HepG2 (cell line): Measurements from ENCODE around the gene NHSL1. TPM values are rescaled to one million over a fixed set of nuclear protein-coding genes. Genes with fewer than 3 reads are reported as not detected.

Experiments used
- FOSL1 ChIP-seq: sonication (generic); formaldehyde crosslinking; IDR thresholded peaks from 2 replicates; pipeline ENCODE4 v1.9.0; 2021; ENCODE audit warnings: missing genetic modification reagents, borderline replicate concordance
- FOXK2 ChIP-seq: fragments of 450-650 bp; IDR thresholded peaks from 2 replicates; pipeline ENCODE4 v1.6.1; 2016
- FOXO1 ChIP-seq: sonication (generic); formaldehyde crosslinking; IDR thresholded peaks from 2 replicates; pipeline ENCODE4 v1.4.0; 2020; ENCODE audit warnings: missing genetic modification reagents
- GATAD1 ChIP-seq: IDR thresholded peaks from 2 replicates; pipeline ENCODE4 v1.6.1; 2016; ENCODE audit warnings: missing genetic modification reagents, missing compliant biosample characterization
- GTF3A ChIP-seq: sonication (generic); formaldehyde crosslinking; conservative IDR thresholded peaks from 2 replicates; pipeline ENCODE4 v1.4.0; 2020; ENCODE audit warnings: mild to moderate bottlenecking, missing genetic modification reagents
- ISL2 ChIP-seq: sonication (generic); formaldehyde crosslinking; IDR thresholded peaks from 2 replicates; pipeline ENCODE4 v1.5.0; 2020; ENCODE audit warnings: missing genetic modification reagents
- JARID2 ChIP-seq: sonication (generic); formaldehyde crosslinking; IDR thresholded peaks from 2 replicates; pipeline ENCODE4 v1.8.1; 2023; ENCODE audit warnings: missing genetic modification reagents, inconsistent platforms; ENCODE audit not compliant: insufficient replicate concordance
- KLF11 ChIP-seq: IDR thresholded peaks from 2 replicates; pipeline ENCODE4 v1.6.1; 2016; ENCODE audit warnings: missing compliant biosample characterization
- MED1 ChIP-seq: sonication (generic); formaldehyde crosslinking; IDR thresholded peaks from 2 replicates; pipeline ENCODE4 v1.4.0; 2020; ENCODE audit warnings: missing genetic modification reagents
- MTA1 ChIP-seq: sonication (generic); formaldehyde crosslinking; IDR thresholded peaks from 2 replicates; pipeline ENCODE4 v1.4.0; 2020; ENCODE audit warnings: missing genetic modification reagents, mild to moderate bottlenecking, borderline replicate concordance
- MYC ChIP-seq: sonication (generic); formaldehyde crosslinking; IDR thresholded peaks from 2 replicates; pipeline ENCODE4 v1.9.0; 2021; ENCODE audit warnings: missing genetic modification reagents, borderline replicate concordance
- NCOA5 ChIP-seq: sonication (generic); formaldehyde crosslinking; IDR thresholded peaks from 2 replicates; pipeline ENCODE4 v1.4.0; 2020; ENCODE audit warnings: missing genetic modification reagents
- NFKBIZ ChIP-seq: IDR thresholded peaks from 2 replicates; pipeline ENCODE4 v1.6.1; 2018; ENCODE audit warnings: missing genetic modification reagents, missing compliant biosample characterization
- POLR2A ChIP-seq, 2 experiments: IDR thresholded peaks; 2 replicates each; pipeline ENCODE4 v1.6.1; 2011; ENCODE audit warnings: low read depth in 2 of 2, low read length in 2 of 2, mild to moderate bottlenecking in 1 of 2, moderate library complexity in 1 of 2; ENCODE audit not compliant: insufficient read depth in 1 of 2
- PPARG ChIP-seq: conservative IDR thresholded peaks from 2 replicates; pipeline ENCODE4 v1.6.1; 2016; ENCODE audit warnings: missing biosample characterization, missing genetic modification reagents
- REL ChIP-seq: sonication (generic); formaldehyde crosslinking; conservative IDR thresholded peaks from 2 replicates; pipeline ENCODE4 v1.8.0; 2022; ENCODE audit warnings: mild to moderate bottlenecking, missing genetic modification reagents, moderate library complexity
- SIN3A ChIP-seq: IDR thresholded peaks from 2 replicates; pipeline ENCODE4 v1.6.1; 2011; ENCODE audit warnings: low read depth, mild to moderate bottlenecking, control low read depth, low read length, borderline replicate concordance
- SIX1 ChIP-seq: sonication (generic); formaldehyde crosslinking; IDR thresholded peaks from 2 replicates; pipeline ENCODE4 v1.4.0; 2020; ENCODE audit warnings: missing genetic modification reagents, borderline replicate concordance
- TARDBP ChIP-seq: sonication (generic); formaldehyde crosslinking; IDR thresholded peaks from 2 replicates; pipeline ENCODE4 v1.8.0; 2022; ENCODE audit warnings: mild to moderate bottlenecking, missing genetic modification reagents
- THYN1 ChIP-seq: sonication (generic); formaldehyde crosslinking; IDR thresholded peaks from 2 replicates; pipeline ENCODE4 v1.8.1; 2023; ENCODE audit warnings: low read depth, mild to moderate bottlenecking, moderate library complexity, missing genetic modification reagents, borderline replicate concordance
- ZNF224 ChIP-seq: sonication (generic); formaldehyde crosslinking; IDR thresholded peaks from 2 replicates; pipeline ENCODE4 v1.5.0; 2020; ENCODE audit warnings: mild to moderate bottlenecking, missing genetic modification reagents
- ZNF430 ChIP-seq: sonication (generic); formaldehyde crosslinking; IDR thresholded peaks from 2 replicates; pipeline ENCODE4 v1.9.0; 2021; ENCODE audit warnings: mild to moderate bottlenecking, missing genetic modification reagents
- ZNF496 ChIP-seq: sonication (generic); formaldehyde crosslinking; IDR thresholded peaks from 2 replicates; pipeline ENCODE4 v1.8.1; 2023; ENCODE audit warnings: mild to moderate bottlenecking, moderate library complexity, missing genetic modification reagents; ENCODE audit not compliant: insufficient replicate concordance
- ZNF563 ChIP-seq: sonication (generic); formaldehyde crosslinking; IDR thresholded peaks from 2 replicates; pipeline ENCODE4 v1.8.0; 2022; ENCODE audit warnings: mild to moderate bottlenecking, moderate library complexity, missing genetic modification reagents
- ZNF614 ChIP-seq: IDR thresholded peaks from 2 replicates; pipeline ENCODE4 v1.6.1; 2018; ENCODE audit warnings: missing biosample characterization, missing genetic modification reagents, inconsistent platforms, borderline replicate concordance
- ZNF749 ChIP-seq: sonication (generic); formaldehyde crosslinking; IDR thresholded peaks from 2 replicates; pipeline ENCODE4 v1.8.0; 2022; ENCODE audit warnings: mild to moderate bottlenecking, missing genetic modification reagents, moderate library complexity, borderline replicate concordance
- ZSCAN31 ChIP-seq: sonication (generic); formaldehyde crosslinking; IDR thresholded peaks from 2 replicates; pipeline ENCODE4 v1.5.0; 2020; ENCODE audit warnings: low read depth, mild to moderate bottlenecking, missing genetic modification reagents
- polyA plus RNA-seq, 8 experiments: library from polyadenylated mRNA; depleted of rRNA in 3 of 8; stranded (reverse) in 7 of 8; unstranded in 1 of 8; fragments of >200 nt; fragmentation: Illumina TruSeq in 4 of 8; extraction: Trizol in 4 of 8; gene quantifications; 2 replicates each; pipeline versions ENCODE4 v1.2.1 to v1.2.3, GENCODE V29; 2011 to 2016; ENCODE audit warnings: low read depth in 4 of 8, missing spikeins in 1 of 8, mixed read lengths in 1 of 8; ENCODE audit not compliant: insufficient read depth in 1 of 8
- total RNA-seq, 5 experiments: library from RNA; depleted of rRNA; stranded (reverse); fragments of >200 nt; fragmentation: Illumina TruSeq; extraction: Trizol; gene quantifications; 2 replicates each; pipeline ENCODE4 v1.2.3, GENCODE V29; 2016; ENCODE audit warnings: low read depth in 1 of 5
- TF ChIP-seq, protein P1 (sequence below): sonication (generic); formaldehyde crosslinking; IDR thresholded peaks from 2 replicates; pipeline ENCODE4 v1.4.0; 2020; ENCODE audit warnings: missing genetic modification reagents
- TF ChIP-seq, protein P2 (sequence below): sonication (generic); formaldehyde crosslinking; IDR thresholded peaks from 2 replicates; pipeline ENCODE4 v1.5.1; 2020; ENCODE audit warnings: missing genetic modification reagents, mild to moderate bottlenecking, borderline replicate concordance
- TF ChIP-seq, protein P3 (sequence below): sonication (generic); formaldehyde crosslinking; IDR thresholded peaks from 2 replicates; pipeline ENCODE4 v1.4.0; 2020; ENCODE audit warnings: missing genetic modification reagents

NHSL1 gene
- total and polyA plus RNA-seq, 2 of the 13 experiments (the other 11 are each of a cell fraction or from before 2014, with no cell fraction given) = 24.9 to 53.6 TPM

DNA sequence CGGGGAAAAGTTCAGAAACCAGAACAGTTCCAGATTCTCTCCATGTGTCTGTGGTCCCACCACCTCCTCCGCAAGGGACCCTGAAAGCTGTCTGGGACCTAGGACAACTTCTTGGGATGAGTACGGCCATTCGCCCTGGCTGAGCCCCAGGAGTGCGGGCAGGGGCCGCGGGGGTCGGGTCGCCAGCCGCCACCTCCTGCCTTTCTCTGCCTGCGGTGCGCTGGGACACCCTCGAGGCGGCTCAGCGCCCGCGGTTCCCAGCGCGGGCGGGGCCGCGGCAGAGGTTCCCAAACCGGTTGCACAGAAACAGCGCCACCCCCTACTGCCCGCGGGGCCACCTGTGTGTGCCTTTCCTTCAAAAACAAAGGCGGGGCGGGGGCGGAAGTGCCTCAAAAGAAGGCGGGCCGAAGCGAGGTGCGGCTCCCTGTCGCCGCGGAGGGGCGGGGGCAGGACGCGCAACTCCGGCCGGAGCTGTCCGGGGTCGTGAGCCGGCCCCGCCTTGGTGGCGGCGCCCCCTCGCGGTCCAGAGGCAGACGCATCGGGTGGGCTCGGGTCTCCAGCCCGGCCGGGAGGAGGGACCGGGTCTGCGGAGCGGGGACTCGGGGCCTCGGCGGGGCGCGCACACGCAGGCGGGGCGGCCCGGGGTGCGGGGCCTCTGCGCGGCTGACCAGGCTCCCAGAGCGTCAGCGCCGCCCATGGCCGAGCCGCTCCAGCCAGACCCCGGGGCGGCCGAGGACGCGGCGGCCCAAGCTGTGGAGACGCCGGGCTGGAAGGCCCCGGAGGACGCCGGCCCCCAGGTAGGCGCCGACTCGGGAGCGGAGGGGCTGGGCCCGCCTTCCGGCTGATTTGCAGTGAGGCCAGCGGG lies 95.3 kb downstream of the NHSL1 start, which contains the start of gene HEBP2 (continued):
- TF ChIP-seq THYN1 (no peak), ZNF430 (peak; percentile 58; the same call in 1 of the 2 replicates), ZSCAN31 (CRISPR knock-in tag) (peak; percentile 99), NCOA5 (CRISPR knock-in tag) (no peak), FOXK2 (peak; percentile 14; the same call in 1 of the 2 replicates), MYC (peak; percentile 90), GTF3A (CRISPR knock-in tag) (peak; percentile 92; the same call in 1 of the 2 replicates), REL (CRISPR knock-in tag) (no peak; the same call in 1 of the 2 replicates), JARID2 (CRISPR knock-in tag) (no peak), SIX1 (CRISPR knock-in tag) (no peak; the same call in 1 of the 2 replicates), SIN3A (peak; percentile 67; the same call in 1 of the 2 replicates), MTA1 (peak; percentile 73; the same call in 1 of the 2 replicates), ZNF496 (CRISPR knock-in tag) (no peak), ZNF224 (CRISPR knock-in tag) (peak; percentile 46; the same call in 1 of the 2 replicates), POLR2A (IDR thresholded peaks at IDR 0.05; ENCODE audit: insufficient read depth in 1 of 2, low read depth in 2 of 2, low read length in 2 of 2) (peak; percentile 27 to 75; a peak in 3 of 4 replicates), FOSL1 (peak; percentile 30; the same call in 1 of the 2 replicates), ZNF614 (CRISPR knock-in tag) (peak; percentile 84), MED1 (CRISPR knock-in tag) (peak; percentile 75), ZNF749 (no peak), ISL2 (peak; percentile 78), NFKBIZ (CRISPR knock-in tag) (no peak), KLF11 (CRISPR knock-in tag) (peak; percentile 75), PPARG (CRISPR knock-in tag) (no peak; the same call in 1 of the 2 replicates), GATAD1 (CRISPR knock-in tag) (peak; percentile 71), ZNF563 (CRISPR knock-in tag) (peak; percentile 70), TARDBP (CRISPR knock-in tag) (peak; percentile 90; the same call in 1 of the 2 replicates), FOXO1 (peak; percentile 88)
- TF ChIP-seq, protein P1, sequence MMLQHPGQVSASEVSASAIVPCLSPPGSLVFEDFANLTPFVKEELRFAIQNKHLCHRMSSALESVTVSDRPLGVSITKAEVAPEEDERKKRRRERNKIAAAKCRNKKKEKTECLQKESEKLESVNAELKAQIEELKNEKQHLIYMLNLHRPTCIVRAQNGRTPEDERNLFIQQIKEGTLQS (CRISPR knock-in tag) = peak; percentile 6; the same call in 1 of the 2 replicates
- TF ChIP-seq, protein P2, sequence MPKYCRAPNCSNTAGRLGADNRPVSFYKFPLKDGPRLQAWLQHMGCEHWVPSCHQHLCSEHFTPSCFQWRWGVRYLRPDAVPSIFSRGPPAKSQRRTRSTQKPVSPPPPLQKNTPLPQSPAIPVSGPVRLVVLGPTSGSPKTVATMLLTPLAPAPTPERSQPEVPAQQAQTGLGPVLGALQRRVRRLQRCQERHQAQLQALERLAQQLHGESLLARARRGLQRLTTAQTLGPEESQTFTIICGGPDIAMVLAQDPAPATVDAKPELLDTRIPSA (CRISPR knock-in tag) = peak; percentile 10; the same call in 1 of the 2 replicates
- TF ChIP-seq, protein P3, sequence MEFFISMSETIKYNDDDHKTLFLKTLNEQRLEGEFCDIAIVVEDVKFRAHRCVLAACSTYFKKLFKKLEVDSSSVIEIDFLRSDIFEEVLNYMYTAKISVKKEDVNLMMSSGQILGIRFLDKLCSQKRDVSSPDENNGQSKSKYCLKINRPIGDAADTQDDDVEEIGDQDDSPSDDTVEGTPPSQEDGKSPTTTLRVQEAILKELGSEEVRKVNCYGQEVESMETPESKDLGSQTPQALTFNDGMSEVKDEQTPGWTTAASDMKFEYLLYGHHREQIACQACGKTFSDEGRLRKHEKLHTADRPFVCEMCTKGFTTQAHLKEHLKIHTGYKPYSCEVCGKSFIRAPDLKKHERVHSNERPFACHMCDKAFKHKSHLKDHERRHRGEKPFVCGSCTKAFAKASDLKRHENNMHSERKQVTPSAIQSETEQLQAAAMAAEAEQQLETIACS (CRISPR knock-in tag) = peak; percentile 70
